Esophagus muscularis mucosa (tissue), 4 donors: ENCODE results near the gene IGSF8. TPM values are rescaled to one million over a fixed set of nuclear protein-coding genes. Genes with fewer than 3 reads are reported as not detected.

Source experiments
- DNase-seq: peaks from one replicate; pipeline ENCODE4 v3.0.0-alpha.2; 2017; ENCODE audit errors: extremely low spot score
- H3K27ac ChIP-seq, 4 donors: fragments of 200-600 bp; sonication (generic); replicated peaks in 1 of 4; 1 replicate in 3 of 4; 2 replicates in 1 of 4; pipeline ENCODE4 v1.5.1; 2016 to 2019; ENCODE audit warnings: mild to moderate bottlenecking in 1 of 4
- H3K27me3 ChIP-seq, 4 donors: fragments of 200-600 bp; sonication (generic); one replicate each; pipeline versions ENCODE4 v1.5.1 to v1.6.0; 2016 to 2019
- H3K36me3 ChIP-seq, 4 donors: fragments of 200-600 bp; sonication (generic); one replicate each; pipeline ENCODE4 v1.5.1; 2016 to 2019
- H3K4me1 ChIP-seq, 4 donors: fragments of 200-600 bp; sonication (generic); one replicate each; pipeline ENCODE4 v1.5.1; 2016 to 2019
- H3K4me3 ChIP-seq, 4 donors: fragments of 200-600 bp; sonication (generic); 1 replicate in 2 of 4; 2 replicates in 2 of 4; pipeline ENCODE4 v1.5.1; 2016 to 2019; ENCODE audit warnings: mild to moderate bottlenecking in 4 of 4, moderate library complexity in 1 of 4
- H3K9me3 ChIP-seq, 4 donors: fragments of 200-600 bp; sonication (generic); 1 replicate in 3 of 4; 2 replicates in 1 of 4; pipeline ENCODE4 v1.5.1; 2016 to 2019
- EP300 ChIP-seq: sonication (generic); formaldehyde crosslinking; IDR thresholded peaks from one replicate; pipeline ENCODE4 v1.6.1; 2017; ENCODE audit warnings: antibody characterized with exemption
- POLR2A ChIP-seq: fragments of 450-650 bp; IDR thresholded peaks from one replicate; pipeline ENCODE4 v1.6.1; 2017; ENCODE audit warnings: antibody characterized with exemption, moderate library complexity, mild to moderate bottlenecking, low read depth
- POLR2AphosphoS5 ChIP-seq, 2 donors: sonication (generic); formaldehyde crosslinking; IDR thresholded peaks; one replicate each; pipeline ENCODE4 v1.6.1; 2017; ENCODE audit warnings: antibody characterized with exemption in 2 of 2
- WGBS: methylation state at CpG from one replicate; pipeline ENCODE4 v1.1.5; 2018; 5-methylcytosine and 5-hydroxymethylcytosine counted together
- intact Hi-C: fragments of 100-400 bp; cut with DNase I; formaldehyde crosslinking; loops from one replicate; pipeline ENCODE4 v1.15.1; 2023
- total RNA-seq, 4 donors: library from RNA; depleted of rRNA; stranded (reverse); fragments of >200 nt; gene quantifications; one replicate each; pipeline versions ENCODE4 v1.1.0 to v1.2.1, GENCODE V29; 2016
- TF ChIP-seq, protein P1 (sequence below), 3 experiments: fragments of 200-600 bp in 2 of 3; fragments of 450-650 bp in 1 of 3; sonication (generic) in 2 of 3; IDR thresholded peaks; one replicate each; pipeline ENCODE4 v1.5.1; 2017 to 2019; ENCODE audit warnings: antibody characterized with exemption in 3 of 3, mild to moderate bottlenecking in 2 of 3, moderate library complexity in 1 of 3

Gene IGSF8, protein sequence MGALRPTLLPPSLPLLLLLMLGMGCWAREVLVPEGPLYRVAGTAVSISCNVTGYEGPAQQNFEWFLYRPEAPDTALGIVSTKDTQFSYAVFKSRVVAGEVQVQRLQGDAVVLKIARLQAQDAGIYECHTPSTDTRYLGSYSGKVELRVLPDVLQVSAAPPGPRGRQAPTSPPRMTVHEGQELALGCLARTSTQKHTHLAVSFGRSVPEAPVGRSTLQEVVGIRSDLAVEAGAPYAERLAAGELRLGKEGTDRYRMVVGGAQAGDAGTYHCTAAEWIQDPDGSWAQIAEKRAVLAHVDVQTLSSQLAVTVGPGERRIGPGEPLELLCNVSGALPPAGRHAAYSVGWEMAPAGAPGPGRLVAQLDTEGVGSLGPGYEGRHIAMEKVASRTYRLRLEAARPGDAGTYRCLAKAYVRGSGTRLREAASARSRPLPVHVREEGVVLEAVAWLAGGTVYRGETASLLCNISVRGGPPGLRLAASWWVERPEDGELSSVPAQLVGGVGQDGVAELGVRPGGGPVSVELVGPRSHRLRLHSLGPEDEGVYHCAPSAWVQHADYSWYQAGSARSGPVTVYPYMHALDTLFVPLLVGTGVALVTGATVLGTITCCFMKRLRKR
- total RNA-seq = 10 to 100 TPM; 12.0 to 27.0 (median 21.9) TPM

- Histone ChIP-seq H3K27ac (peak within 1 kb of the TSS; percentile 94 to 98 (median 96)), H3K9me3 (no peaks in the 10 kb centered on the region), H3K36me3 (peaks cover 4 to 23% (median 20%) of the 10 kb centered on the region in 4 donors), H3K27me3 (no peaks in the 10 kb centered on the region), H3K4me3 (peak within 1 kb of the TSS; percentile 68 to 94 (median 86)), H3K4me1 (peaks cover 50 to 72% (median 66%) of the 10 kb centered on the region in 4 donors)
- intact Hi-C loops = no loop called here
- 17% methylated on average over 5 of the region's 64 CpGs for WGBS
- TF ChIP-seq POLR2A (no peak), POLR2AphosphoS5 (IDR thresholded peaks at IDR 0.05) (peak; percentile 54 to 59)
- DNase-seq = peak; percentile 97
Measured at GRCh38 chr1:160097911-160098851, at the start of gene IGSF8. Gene IGSF8 (minus strand): TSS chr1:160098619. CDS start chr1:160098472, 147 bp downstream.

- DNase-seq = no peak
- Histone ChIP-seq H3K4me3 (no peak overlapping the region), H3K4me1 (peaks cover 0 to 13% (median 0%) of the 10 kb centered on the region in 4 donors), H3K27me3 (no peaks in the 10 kb centered on the region), H3K27ac (no peak overlapping the region), H3K9me3 (no peaks in the 10 kb centered on the region), H3K36me3 (no peaks in the 10 kb centered on the region)
- WGBS = 95% methylated on average over 3 of the region's 3 CpGs
- TF ChIP-seq POLR2AphosphoS5 (IDR thresholded peaks at IDR 0.05) (peak in 1 of 2 donors; percentile 14), EP300 (no peak)
- intact Hi-C loops = no loop called here
Measured at GRCh38 chr1:160148121-160148520, 49.7 kb upstream of the IGSF8 start.

DNA sequence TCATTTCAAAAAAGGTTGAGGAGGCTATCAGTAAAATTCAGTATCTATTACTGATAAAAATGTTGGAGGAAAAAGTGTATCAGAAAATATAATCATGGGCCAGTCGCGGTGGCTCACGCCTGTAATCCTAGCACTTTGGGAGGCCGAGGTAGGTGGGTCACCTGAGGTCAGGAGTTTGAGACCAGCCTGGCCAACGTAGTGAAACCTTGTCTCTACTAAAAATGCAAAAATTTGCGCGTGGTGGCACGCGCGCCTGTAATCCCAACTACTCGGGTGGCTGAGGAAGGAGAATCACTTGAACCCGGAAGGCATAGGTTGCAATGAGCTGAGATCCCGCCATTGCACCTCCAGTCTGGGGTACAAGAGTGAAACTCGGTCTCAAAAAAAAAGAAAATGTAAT, 47.7 kb upstream of the IGSF8 start:
- no peak overlapping the region for H3K27ac ChIP-seq
- no peak overlapping the region for H3K4me3 ChIP-seq
- peaks cover 5 to 17% (median 15%) of the 10 kb centered on the region in 4 donors for H3K36me3 ChIP-seq
- intact Hi-C loops = no loop called here
- H3K9me3 ChIP-seq = no peaks in the 10 kb centered on the region
- TF ChIP-seq, protein P1, sequence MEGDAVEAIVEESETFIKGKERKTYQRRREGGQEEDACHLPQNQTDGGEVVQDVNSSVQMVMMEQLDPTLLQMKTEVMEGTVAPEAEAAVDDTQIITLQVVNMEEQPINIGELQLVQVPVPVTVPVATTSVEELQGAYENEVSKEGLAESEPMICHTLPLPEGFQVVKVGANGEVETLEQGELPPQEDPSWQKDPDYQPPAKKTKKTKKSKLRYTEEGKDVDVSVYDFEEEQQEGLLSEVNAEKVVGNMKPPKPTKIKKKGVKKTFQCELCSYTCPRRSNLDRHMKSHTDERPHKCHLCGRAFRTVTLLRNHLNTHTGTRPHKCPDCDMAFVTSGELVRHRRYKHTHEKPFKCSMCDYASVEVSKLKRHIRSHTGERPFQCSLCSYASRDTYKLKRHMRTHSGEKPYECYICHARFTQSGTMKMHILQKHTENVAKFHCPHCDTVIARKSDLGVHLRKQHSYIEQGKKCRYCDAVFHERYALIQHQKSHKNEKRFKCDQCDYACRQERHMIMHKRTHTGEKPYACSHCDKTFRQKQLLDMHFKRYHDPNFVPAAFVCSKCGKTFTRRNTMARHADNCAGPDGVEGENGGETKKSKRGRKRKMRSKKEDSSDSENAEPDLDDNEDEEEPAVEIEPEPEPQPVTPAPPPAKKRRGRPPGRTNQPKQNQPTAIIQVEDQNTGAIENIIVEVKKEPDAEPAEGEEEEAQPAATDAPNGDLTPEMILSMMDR (IDR thresholded peaks at IDR 0.05) = no peak
- TF ChIP-seq EP300 (no peak), POLR2A (no peak), POLR2AphosphoS5 (IDR thresholded peaks at IDR 0.05) (no peak)
- 91% methylated on average over 14 of the region's 14 CpGs for WGBS
- DNase-seq = no peak
- H3K27me3 ChIP-seq = no peaks in the 10 kb centered on the region
- peaks cover 0 to 13% (median 0%) of the 10 kb centered on the region in 4 donors for H3K4me1 ChIP-seq

- intact Hi-C loops = no loop called here
- H3K36me3 ChIP-seq = peaks cover 11 to 28% (median 25%) of the 10 kb centered on the region in 4 donors
- TF ChIP-seq EP300 (no peak), POLR2A (no peak), POLR2AphosphoS5 (IDR thresholded peaks at IDR 0.05) (no peak)
- TF ChIP-seq, protein P1 (IDR thresholded peaks at IDR 0.05) = no peak
- H3K4me3 ChIP-seq = no peak overlapping the region
- H3K4me1 ChIP-seq = peaks cover 0 to 13% (median 0%) of the 10 kb centered on the region in 4 donors
- no peak for DNase-seq
- WGBS = 56% methylated on average over 4 of the region's 4 CpGs
- H3K9me3 ChIP-seq = no peaks in the 10 kb centered on the region
- H3K27me3 ChIP-seq = no peaks in the 10 kb centered on the region
- no peak overlapping the region for H3K27ac ChIP-seq
Measured at GRCh38 chr1:160144921-160145320, 46.5 kb upstream of the IGSF8 start.

- intact Hi-C loops = no loop called here
- TF ChIP-seq POLR2AphosphoS5 (IDR thresholded peaks at IDR 0.05) = no peak
- TF ChIP-seq, protein P1 (IDR thresholded peaks at IDR 0.05) = no peak
- no peak for TF ChIP-seq POLR2A
- no peak for TF ChIP-seq EP300
- no peak overlapping the region for H3K4me3 ChIP-seq
- WGBS = 40% methylated on average over 1 of the region's 1 CpG
- no peak overlapping the region for H3K27ac ChIP-seq
- peaks cover 16 to 41% (median 36%) of the 10 kb centered on the region in 4 donors for H3K36me3 ChIP-seq
- H3K9me3 ChIP-seq = no peaks in the 10 kb centered on the region
- H3K27me3 ChIP-seq = no peaks in the 10 kb centered on the region
- DNase-seq = no peak
- peaks cover 0 to 5% (median 0%) of the 10 kb centered on the region in 4 donors for H3K4me1 ChIP-seq
Measured at GRCh38 chr1:160143695-160144094, 45.3 kb upstream of the IGSF8 start.
